GM18526 (cell line): ENCODE measurements around the gene PTGR3.

Source experiments
- POLR2A ChIP-seq: IDR thresholded peaks from 3 replicates; pipeline ENCODE4 v1.6.1; 2011; ENCODE audit not compliant: insufficient read length; ENCODE audit errors: extremely low read depth

The PTGR3 gene

GRCh38 chr18:75176849-75177248 is 32.1 kb downstream of the PTGR3 start:
- TF ChIP-seq POLR2A: no peak

GRCh38 chr18:75173738-75174137 is 35.2 kb downstream of the PTGR3 start:
- TF ChIP-seq POLR2A: no peak

GRCh38 chr18:75173125-75173432 is 35.9 kb downstream of the PTGR3 start:
- TF ChIP-seq POLR2A: no peak

- TF ChIP-seq POLR2A: no peak
Measured at GRCh38 chr18:75172299-75173124, 36.4 kb downstream of the PTGR3 start.

GRCh38 chr18:75170916-75171315 is 38.0 kb downstream of the PTGR3 start:
- no peak for TF ChIP-seq POLR2A

- TF ChIP-seq POLR2A: no peak
Measured at GRCh38 chr18:75170022-75170789, 38.7 kb downstream of the PTGR3 start.

GRCh38 chr18:75169411-75169810 is 39.5 kb downstream of the PTGR3 start:
- no peak for TF ChIP-seq POLR2A

- no peak for TF ChIP-seq POLR2A
Measured at GRCh38 chr18:75168619-75169018, 40.3 kb downstream of the PTGR3 start.

GRCh38 chr18:75167759-75168618 is 41.0 kb downstream of the PTGR3 start:
- no peak for TF ChIP-seq POLR2A

- TF ChIP-seq POLR2A: no peak
Measured at GRCh38 chr18:75167137-75167536, 41.8 kb downstream of the PTGR3 start.

GRCh38 chr18:75165926-75166325 is 43.0 kb downstream of the PTGR3 start:
- TF ChIP-seq POLR2A: no peak

GRCh38 chr18:75164479-75164878 is 44.5 kb downstream of the PTGR3 start:
- no peak for TF ChIP-seq POLR2A

- TF ChIP-seq POLR2A: no peak
Measured at GRCh38 chr18:75163736-75164135, 45.2 kb downstream of the PTGR3 start.

GRCh38 chr18:75162978-75163377 is 46.0 kb downstream of the PTGR3 start:
- no peak for TF ChIP-seq POLR2A

- TF ChIP-seq POLR2A: no peak
Measured at GRCh38 chr18:75162467-75162866, 46.5 kb downstream of the PTGR3 start.
